Memory B cell (primary cell): ENCODE results near the gene USF1.

Experiments
- ATAC-seq: fragments of 150-1000 bp; cut with Tn5 transposase; 2 replicates; pipeline ENCODE4 v1.10.0; 2021; ENCODE audit warnings: low read depth, mild to moderate bottlenecking, moderate library complexity
- DNase-seq, 2 donors: peaks; one replicate each; pipeline ENCODE4 v3.0.0; 2022; ENCODE audit warnings: low spot score in 2 of 2
- H3K27ac Mint-ChIP-seq: one replicate; pipeline ENCODE4 v1.8.0; 2022; ENCODE audit warnings: mild to moderate bottlenecking, moderate library complexity, mixed read lengths
- H3K27me3 Mint-ChIP-seq: one replicate; pipeline ENCODE4 v1.8.0; 2022; ENCODE audit warnings: mixed read lengths
- H3K36me3 Mint-ChIP-seq: one replicate; pipeline ENCODE4 v1.8.0; 2022; ENCODE audit warnings: mild to moderate bottlenecking, mixed read lengths
- H3K4me1 Mint-ChIP-seq: one replicate; pipeline ENCODE4 v1.8.0; 2022; ENCODE audit warnings: mixed read lengths
- H3K4me3 Mint-ChIP-seq: one replicate; pipeline ENCODE4 v1.8.0; 2022; ENCODE audit warnings: mild to moderate bottlenecking, moderate library complexity, mixed read lengths
- H3K9me3 Mint-ChIP-seq: one replicate; pipeline ENCODE4 v1.8.0; 2022; ENCODE audit warnings: mixed read lengths

Gene USF1, protein sequence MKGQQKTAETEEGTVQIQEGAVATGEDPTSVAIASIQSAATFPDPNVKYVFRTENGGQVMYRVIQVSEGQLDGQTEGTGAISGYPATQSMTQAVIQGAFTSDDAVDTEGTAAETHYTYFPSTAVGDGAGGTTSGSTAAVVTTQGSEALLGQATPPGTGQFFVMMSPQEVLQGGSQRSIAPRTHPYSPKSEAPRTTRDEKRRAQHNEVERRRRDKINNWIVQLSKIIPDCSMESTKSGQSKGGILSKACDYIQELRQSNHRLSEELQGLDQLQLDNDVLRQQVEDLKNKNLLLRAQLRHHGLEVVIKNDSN

DNA sequence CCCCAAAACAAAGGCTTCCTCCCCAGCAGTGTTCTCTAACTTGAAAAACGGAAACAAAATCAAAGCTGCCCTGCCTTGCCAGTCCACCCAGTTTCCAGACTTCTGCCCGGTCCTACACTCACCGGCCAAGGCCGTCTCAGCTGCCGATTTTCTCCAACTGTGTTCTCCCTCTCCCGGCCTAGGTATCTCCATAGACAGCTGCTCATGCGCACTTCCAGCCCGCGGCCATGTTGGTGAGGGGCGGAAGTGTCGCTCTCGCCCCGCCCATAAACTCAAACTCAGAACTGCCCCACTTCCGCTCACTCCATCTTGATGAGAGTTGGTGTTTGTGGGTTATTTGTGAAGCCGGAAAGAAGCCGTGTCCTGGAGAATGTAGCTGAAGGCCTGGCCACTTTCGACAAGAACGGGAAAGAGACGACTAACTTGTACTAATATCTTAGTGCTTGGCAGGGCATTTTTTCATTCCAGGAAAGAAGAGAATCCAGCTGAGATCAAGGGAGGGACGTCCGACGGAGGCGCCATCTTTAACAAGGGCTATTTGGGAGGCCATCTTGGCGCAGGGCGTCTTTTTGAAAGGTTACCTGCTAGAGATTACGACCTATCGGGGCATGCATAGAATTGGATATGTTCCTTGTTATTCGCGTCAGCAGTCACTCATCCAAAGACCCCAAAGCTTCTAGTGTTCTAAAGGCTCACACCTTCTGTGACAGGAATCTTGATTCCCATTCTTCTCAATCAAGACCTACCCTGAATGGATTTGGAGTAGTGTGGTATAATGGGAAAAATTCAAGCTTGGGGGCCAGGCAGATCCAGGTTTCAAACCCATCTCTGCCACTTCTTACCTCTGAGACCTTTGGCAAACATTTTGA is at the start of gene USF1:
Gene USF1, minus strand, starts transcription at position 242 of the 869 bp plus-strand sequence. CDS start 2,702 bp downstream, outside the sequence.
- DNase-seq (peak; percentile 92 to 94), ATAC-seq (peak; percentile 71)
- H3K27me3 Mint-ChIP-seq = no peaks in the 10 kb centered on the region
- peaks cover 39% of the 10 kb centered on the region for H3K36me3 Mint-ChIP-seq
- H3K4me3 Mint-ChIP-seq = peak within 1 kb of the TSS; percentile 94
- peak within 1 kb of the TSS; percentile 97 for H3K27ac Mint-ChIP-seq
- peaks cover 41% of the 10 kb centered on the region for H3K4me1 Mint-ChIP-seq
- H3K9me3 Mint-ChIP-seq = no peaks in the 10 kb centered on the region

DNA sequence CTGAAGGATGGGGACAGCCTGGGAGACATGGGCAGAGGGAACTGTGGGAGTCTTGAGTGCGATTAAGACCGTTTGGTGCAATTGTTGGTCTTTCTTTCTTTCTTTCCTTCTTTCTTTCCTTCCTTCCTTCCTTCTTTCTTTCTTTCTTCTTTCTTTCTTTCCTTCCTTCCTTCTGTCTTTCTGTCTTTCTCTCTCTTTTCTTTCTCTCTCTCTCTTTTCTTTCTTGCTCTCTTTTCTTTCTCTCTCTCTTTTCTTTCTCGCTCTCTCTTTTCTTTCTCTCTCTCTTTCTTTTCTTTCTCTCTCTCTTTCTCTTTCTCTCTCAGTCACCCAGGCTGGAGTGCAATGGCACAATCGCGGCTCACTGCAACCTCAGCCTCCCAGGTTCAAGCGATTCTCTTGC is 49.5 kb upstream of the USF1 start:
- no peaks in the 10 kb centered on the region for H3K27me3 Mint-ChIP-seq
- H3K4me3 Mint-ChIP-seq = no peak overlapping the region
- peaks cover 29% of the 10 kb centered on the region for H3K4me1 Mint-ChIP-seq
- H3K9me3 Mint-ChIP-seq = no peaks in the 10 kb centered on the region
- H3K36me3 Mint-ChIP-seq = no peaks in the 10 kb centered on the region
- no peak overlapping the region for H3K27ac Mint-ChIP-seq
- DNase-seq (no peak), ATAC-seq (no peak)

DNA sequence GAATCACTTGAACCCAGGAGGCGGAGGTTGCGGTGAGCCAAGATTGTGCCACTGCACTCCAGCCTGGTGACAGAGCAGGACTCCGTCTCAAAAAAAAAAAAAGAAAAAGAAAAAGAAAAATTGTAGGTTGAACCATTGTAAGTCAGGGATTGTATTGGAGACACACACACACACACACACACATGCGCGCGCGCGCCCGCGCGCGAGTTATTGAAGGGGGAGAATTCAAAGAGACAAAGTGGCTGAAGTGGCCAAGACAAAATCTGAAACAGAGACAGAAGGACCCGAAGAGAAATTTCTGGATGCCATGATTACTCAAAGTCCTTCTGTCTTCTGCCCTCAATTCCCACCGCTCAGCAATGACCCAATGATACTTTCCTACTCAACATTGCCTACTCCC is 48.7 kb upstream of the USF1 start:
- DNase-seq (no peak), ATAC-seq (no peak)
- Mint-ChIP-seq H3K4me3 (no peak overlapping the region), H3K27me3 (no peaks in the 10 kb centered on the region), H3K4me1 (peaks cover 29% of the 10 kb centered on the region), H3K9me3 (no peaks in the 10 kb centered on the region), H3K27ac (no peak overlapping the region), H3K36me3 (no peaks in the 10 kb centered on the region)

DNA sequence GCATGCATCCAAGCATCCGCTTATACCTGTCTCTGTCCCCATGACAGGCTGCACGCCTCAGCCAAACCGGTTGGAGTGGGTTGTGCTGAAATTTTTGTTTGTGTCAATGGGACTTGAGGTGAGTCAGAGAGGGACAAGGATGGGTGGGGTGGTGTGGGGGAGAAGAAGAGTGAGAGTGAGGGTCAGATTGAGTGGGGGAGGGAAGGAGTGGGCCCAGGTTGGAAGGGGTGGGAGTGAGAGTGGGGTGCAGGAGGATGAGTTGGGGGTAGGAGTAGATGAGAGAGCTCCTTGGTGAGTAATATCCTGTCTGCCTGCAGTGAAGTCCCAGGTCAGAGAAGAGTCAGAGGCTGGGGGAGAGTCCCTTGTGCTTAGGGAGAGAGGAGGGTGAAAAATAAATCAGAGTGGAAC is 46.8 kb upstream of the USF1 start:
- H3K4me1 Mint-ChIP-seq = peaks cover 19% of the 10 kb centered on the region

DNA sequence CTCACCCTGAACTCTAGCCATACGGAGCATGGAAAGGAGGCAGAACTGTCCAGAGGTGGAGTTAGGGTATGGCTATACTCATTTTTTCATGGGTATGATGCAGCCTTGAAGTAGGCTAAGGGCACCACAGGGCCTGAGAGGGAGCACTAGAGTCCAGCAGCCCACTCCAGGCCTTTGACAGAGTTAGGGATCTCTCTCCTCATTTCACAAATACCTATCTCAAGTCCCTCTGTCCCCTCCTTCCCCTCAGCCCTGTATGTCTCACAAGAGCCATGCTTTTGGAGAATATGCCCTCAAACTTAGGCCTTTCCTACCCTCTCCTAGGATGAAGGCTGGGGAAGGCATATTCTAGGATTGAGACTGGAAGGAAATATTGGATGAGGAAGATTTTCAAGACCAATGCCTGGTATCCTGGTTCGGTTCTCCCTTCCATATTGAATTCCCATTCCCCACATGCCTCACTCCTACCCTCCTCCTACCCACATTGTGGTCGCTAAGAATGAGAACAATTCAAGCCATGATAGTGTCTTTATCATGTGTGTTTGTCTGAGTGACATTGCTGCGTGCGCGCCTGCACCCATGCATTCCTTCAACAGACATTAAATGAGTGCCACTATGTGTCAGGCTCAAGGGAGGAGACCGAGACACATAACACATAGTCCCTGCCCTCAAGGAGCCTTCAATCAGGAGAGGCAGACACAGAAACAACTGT is 46.2 kb upstream of the USF1 start:
- ATAC-seq = no peak
- no peaks in the 10 kb centered on the region for H3K36me3 Mint-ChIP-seq
- no peak overlapping the region for H3K4me3 Mint-ChIP-seq
- no peaks in the 10 kb centered on the region for H3K9me3 Mint-ChIP-seq
- H3K27ac Mint-ChIP-seq = no peak overlapping the region
- H3K4me1 Mint-ChIP-seq = peaks cover 12% of the 10 kb centered on the region
- no peak for DNase-seq
- no peaks in the 10 kb centered on the region for H3K27me3 Mint-ChIP-seq

More for the DNA sequence above, 46.8 kb upstream of the USF1 start:
- Mint-ChIP-seq H3K9me3 (no peaks in the 10 kb centered on the region), H3K27ac (no peak overlapping the region), H3K36me3 (no peaks in the 10 kb centered on the region), H3K27me3 (no peaks in the 10 kb centered on the region), H3K4me3 (no peak overlapping the region)
- ATAC-seq (no peak), DNase-seq (no peak)

DNA sequence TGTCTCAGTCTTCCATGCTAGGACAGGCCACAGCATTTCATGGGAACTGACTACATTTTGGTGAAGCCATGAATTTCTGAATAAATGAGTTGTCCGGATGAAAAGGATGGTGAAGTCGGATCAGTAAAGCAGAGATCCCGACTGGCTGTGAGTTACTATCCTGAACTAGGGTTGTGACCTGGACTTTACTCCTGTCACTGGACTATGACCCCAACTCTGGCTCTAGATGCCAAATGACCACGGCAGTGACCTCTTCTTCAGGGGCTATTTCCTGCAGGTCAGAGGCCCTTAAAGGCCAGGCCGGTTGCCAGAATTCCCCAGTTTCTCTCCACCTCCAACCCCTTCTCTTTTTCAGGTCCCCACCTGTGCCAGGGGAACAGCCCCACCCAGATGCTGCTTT is 45.3 kb upstream of the USF1 start:
- H3K9me3 Mint-ChIP-seq = no peaks in the 10 kb centered on the region
- H3K4me1 Mint-ChIP-seq = peaks cover 5% of the 10 kb centered on the region
- no peak for ATAC-seq
- no peak overlapping the region for H3K27ac Mint-ChIP-seq
- H3K27me3 Mint-ChIP-seq = no peaks in the 10 kb centered on the region
- H3K4me3 Mint-ChIP-seq = no peak overlapping the region
- no peak for DNase-seq
- H3K36me3 Mint-ChIP-seq = no peaks in the 10 kb centered on the region

DNA sequence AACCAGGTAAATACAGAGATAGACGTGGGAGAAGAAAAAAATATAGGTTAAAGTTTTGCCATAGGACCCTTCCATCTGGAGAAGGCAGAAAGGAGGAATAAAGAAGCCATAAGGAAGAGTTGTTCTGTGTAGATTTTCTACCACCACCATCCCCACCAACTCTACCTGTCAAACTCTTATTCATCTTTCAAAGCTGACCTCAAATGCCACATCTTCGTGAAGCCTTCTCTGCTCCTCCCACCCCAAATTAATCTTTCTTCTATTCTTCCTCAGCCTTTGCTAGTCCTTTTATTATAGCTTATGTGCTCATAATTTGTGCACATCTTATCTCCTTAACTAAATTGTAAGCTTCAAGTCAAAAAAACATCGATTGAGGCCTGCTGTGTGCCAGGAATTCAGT is 44.8 kb upstream of the USF1 start:
- Mint-ChIP-seq H3K27me3 (no peaks in the 10 kb centered on the region), H3K4me1 (peaks cover 2% of the 10 kb centered on the region), H3K4me3 (no peak overlapping the region), H3K27ac (no peak overlapping the region), H3K36me3 (no peaks in the 10 kb centered on the region), H3K9me3 (no peaks in the 10 kb centered on the region)
- DNase-seq (no peak), ATAC-seq (no peak)

DNA sequence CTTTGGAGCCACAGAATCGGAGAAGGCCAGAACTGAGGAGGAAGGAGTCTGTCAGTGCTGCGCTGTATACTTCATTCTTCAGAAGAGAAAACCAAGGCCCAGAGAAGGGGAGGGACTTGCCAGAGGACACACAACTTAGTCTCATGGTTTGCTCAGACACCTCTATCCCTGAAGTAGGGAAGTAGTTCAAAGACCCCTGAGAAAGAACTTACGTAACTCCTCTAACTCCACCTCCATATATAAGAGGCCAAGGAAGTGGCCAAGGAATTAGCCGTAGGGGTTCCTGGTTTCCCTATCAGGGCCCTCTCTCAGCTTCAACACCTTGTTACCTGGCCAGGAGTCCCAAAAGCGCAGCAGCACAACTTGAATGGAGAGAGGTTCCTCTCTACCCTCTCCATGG is 44.2 kb upstream of the USF1 start:
- no peaks in the 10 kb centered on the region for H3K36me3 Mint-ChIP-seq
- H3K27ac Mint-ChIP-seq = no peak overlapping the region
- H3K9me3 Mint-ChIP-seq = no peaks in the 10 kb centered on the region
- H3K27me3 Mint-ChIP-seq = no peaks in the 10 kb centered on the region
- H3K4me1 Mint-ChIP-seq = no peaks in the 10 kb centered on the region
- no peak for DNase-seq
- ATAC-seq = no peak
- H3K4me3 Mint-ChIP-seq = no peak overlapping the region

DNA sequence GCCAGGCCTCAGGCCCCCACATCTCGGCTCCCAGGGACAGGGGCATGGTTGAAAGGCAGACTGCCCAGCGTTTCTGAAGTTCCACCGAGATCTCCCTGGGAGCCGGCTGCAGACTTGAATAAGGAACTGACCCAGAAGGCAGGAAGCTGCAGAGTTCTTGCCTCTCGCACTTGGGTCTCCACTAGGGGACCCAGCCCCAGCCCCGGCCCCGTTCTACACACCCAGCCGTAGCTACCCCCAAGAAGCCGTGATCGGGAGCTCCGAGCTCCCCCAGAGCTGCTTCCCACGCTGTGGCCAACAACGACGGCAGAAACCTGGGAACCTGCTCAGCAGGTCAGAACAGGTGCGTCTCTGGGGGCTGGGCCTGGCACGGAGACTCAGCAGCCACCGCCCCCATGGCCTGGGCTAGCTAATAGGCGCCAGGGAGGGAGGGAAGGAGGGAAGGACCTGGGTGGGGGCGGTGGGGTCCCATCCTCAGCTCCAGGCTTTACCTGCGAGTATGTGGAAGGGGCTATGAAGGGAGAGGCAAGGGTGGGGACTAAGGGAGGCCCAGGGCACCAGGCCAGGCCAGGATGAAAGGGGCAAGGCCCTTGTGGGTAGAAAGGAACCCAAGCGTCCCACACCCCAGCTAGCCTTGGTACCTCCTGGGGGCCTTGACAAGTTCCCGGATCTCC is 43.6 kb upstream of the USF1 start, which contains the start of gene NECTIN4:
Gene NECTIN4, minus strand, starts transcription at position 308 of the 674 bp plus-strand sequence. Its CDS starts 262 bp downstream, at position 46.
- no peak for DNase-seq
- H3K36me3 Mint-ChIP-seq = no peaks in the 10 kb centered on the region
- no peak within 1 kb of the TSS for H3K4me3 Mint-ChIP-seq
- H3K9me3 Mint-ChIP-seq = no peaks in the 10 kb centered on the region
- no peaks in the 10 kb centered on the region for H3K4me1 Mint-ChIP-seq
- H3K27me3 Mint-ChIP-seq = no peaks in the 10 kb centered on the region
- ATAC-seq = no peak
- H3K27ac Mint-ChIP-seq = no peak within 1 kb of the TSS

DNA sequence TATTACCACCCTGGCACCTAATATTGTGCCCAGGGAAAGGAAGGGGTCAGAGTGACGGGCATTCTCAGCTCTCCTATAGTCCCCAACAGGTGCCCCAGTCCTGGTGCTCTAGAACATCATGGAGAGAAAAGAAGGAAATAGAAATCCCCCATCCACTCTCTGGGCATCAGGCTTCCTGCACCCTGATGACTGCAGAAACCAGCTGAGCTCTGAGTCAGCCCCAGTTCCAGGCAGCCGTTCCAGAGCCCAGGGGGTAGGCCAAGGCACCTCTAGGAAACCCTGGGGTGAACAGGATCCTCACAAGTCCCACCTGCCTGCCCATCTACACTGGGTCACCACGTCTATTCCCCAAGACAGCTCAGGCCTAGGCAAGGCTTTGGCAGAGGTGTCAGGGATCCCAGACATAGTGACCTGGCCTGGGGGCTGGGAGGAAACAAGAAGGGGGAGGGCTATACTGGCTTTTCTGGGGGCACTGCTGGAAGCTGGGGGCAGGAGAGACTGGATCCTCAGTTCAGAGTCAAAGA is 42.9 kb upstream of the USF1 start:
- H3K4me1 Mint-ChIP-seq = no peaks in the 10 kb centered on the region
- DNase-seq = no peak
- no peaks in the 10 kb centered on the region for H3K27me3 Mint-ChIP-seq
- H3K4me3 Mint-ChIP-seq = no peak overlapping the region
- no peak for ATAC-seq
- no peak overlapping the region for H3K27ac Mint-ChIP-seq
- no peaks in the 10 kb centered on the region for H3K9me3 Mint-ChIP-seq
- no peaks in the 10 kb centered on the region for H3K36me3 Mint-ChIP-seq

DNA sequence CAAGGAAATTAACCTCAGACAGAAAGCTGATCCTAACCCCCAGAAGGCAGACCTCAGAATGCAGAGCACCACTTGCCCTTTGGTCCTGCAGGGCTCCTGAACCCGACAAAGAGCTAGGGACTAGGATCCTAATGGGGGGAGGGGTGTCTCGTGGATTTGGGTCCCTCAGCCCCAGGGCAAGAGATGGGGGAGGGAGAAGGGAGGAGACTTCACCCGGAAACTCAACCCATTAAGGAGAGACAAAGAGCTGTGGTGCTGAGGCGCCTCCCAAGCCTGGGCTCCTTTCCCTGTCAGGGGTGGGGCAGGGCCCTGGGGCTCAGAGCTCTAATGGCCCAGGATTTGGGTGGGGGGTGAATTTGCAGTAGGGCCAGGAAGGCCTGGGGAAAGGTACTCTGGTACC is 40.7 kb upstream of the USF1 start:
- H3K9me3 Mint-ChIP-seq = no peaks in the 10 kb centered on the region
- H3K27me3 Mint-ChIP-seq = no peaks in the 10 kb centered on the region
- DNase-seq = no peak
- H3K4me1 Mint-ChIP-seq = no peaks in the 10 kb centered on the region
- no peak for ATAC-seq
- no peak overlapping the region for H3K27ac Mint-ChIP-seq
- H3K36me3 Mint-ChIP-seq = no peaks in the 10 kb centered on the region
- H3K4me3 Mint-ChIP-seq = no peak overlapping the region

DNA sequence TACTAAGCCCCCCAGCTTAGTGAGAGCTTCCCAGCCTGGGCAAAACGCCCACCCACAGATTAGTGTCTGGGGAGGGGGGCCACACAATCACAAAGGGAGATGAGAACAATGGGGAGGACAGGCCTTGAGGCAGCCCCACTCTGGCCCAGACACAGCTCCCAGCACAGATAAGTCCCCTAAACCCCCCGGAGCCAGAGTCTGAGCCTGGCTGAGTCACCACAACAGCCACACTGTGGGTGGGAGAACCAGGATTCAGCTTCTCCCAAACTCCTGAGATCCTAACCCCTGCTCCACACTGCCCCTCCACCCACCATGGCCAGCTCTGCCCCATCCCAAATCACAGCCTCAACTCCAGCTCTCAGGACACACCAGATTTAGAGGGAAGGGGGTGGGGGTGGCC is 39.4 kb upstream of the USF1 start:
- Mint-ChIP-seq H3K27me3 (peaks cover 3% of the 10 kb centered on the region), H3K4me3 (no peak overlapping the region), H3K27ac (no peak overlapping the region), H3K4me1 (no peaks in the 10 kb centered on the region), H3K9me3 (no peaks in the 10 kb centered on the region), H3K36me3 (no peaks in the 10 kb centered on the region)
- no peak for DNase-seq
- ATAC-seq = no peak

DNA sequence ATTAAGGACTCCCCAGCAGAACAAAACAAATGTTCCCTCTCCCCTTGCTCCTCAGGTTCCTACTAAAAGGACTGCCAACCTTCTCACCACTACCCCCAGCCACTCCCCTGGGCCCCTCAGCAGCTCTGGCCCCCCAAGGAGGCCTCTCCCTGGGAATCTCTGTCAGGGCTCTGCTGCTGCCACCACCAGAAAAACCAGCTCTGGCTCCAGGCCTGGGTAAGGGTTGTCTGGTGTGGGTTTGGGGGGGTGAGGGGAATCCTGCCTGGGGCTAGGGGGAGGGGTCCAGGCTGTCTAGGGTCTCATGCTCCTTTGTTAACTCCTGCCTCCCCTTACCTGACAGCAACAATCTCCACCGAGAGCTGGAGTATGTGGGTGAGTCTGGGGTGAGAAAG is 38.8 kb upstream of the USF1 start:
- H3K4me1 Mint-ChIP-seq = no peaks in the 10 kb centered on the region
- no peak overlapping the region for H3K4me3 Mint-ChIP-seq
- no peaks in the 10 kb centered on the region for H3K36me3 Mint-ChIP-seq
- no peak overlapping the region for H3K27ac Mint-ChIP-seq
- H3K27me3 Mint-ChIP-seq = peaks cover 3% of the 10 kb centered on the region
- ATAC-seq (no peak), DNase-seq (no peak)
- no peaks in the 10 kb centered on the region for H3K9me3 Mint-ChIP-seq
